AG09309 (cell line): Measurements from ENCODE around the gene KCNJ3.
"Not testable (repeated sequence)": the region's sequence is repeated elsewhere in the genome, so short reads cannot be mapped to it uniquely, and the experiment has no call there.

ENCODE experiments used
- DNase-seq: peaks from one replicate; pipeline ENCODE4 v3.0.0-alpha.2; 2010; ENCODE audit warnings: low read depth
- H3K4me3 ChIP-seq: 2 replicates; pipeline ENCODE4 v1.5.1; 2011; ENCODE audit warnings: mild to moderate bottlenecking, low read depth, low read length, moderate library complexity; ENCODE audit not compliant: control insufficient read depth
- TF ChIP-seq, protein P1 (sequence below): IDR thresholded peaks from 2 replicates; pipeline ENCODE4 v1.5.1; 2011; ENCODE audit warnings: mild to moderate bottlenecking, low read depth, low read length, inconsistent platforms; ENCODE audit not compliant: insufficient read depth, control insufficient read depth; ENCODE audit errors: missing control alignments

Gene KCNJ3

DNA sequence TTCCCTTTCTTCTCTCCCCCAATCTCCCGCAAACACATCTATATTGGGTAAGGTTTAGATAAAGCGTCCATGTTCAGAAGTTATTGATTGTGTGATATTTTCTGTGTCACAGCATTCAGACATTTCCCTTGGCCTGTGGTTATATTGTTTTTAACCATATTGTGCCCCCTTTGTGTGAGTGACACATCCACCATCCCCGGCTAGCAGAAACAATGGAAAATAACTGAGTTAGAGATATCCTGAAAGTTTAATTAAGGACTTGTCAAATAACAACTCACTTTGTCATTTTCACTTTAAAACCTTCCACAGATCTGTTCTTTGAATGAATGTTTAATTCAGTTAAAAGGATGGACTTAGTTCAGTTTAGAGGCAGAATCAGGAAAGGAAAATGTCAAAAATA, 151.0 kb downstream of the KCNJ3 start:
- no peak for DNase-seq
- TF ChIP-seq, protein P1, sequence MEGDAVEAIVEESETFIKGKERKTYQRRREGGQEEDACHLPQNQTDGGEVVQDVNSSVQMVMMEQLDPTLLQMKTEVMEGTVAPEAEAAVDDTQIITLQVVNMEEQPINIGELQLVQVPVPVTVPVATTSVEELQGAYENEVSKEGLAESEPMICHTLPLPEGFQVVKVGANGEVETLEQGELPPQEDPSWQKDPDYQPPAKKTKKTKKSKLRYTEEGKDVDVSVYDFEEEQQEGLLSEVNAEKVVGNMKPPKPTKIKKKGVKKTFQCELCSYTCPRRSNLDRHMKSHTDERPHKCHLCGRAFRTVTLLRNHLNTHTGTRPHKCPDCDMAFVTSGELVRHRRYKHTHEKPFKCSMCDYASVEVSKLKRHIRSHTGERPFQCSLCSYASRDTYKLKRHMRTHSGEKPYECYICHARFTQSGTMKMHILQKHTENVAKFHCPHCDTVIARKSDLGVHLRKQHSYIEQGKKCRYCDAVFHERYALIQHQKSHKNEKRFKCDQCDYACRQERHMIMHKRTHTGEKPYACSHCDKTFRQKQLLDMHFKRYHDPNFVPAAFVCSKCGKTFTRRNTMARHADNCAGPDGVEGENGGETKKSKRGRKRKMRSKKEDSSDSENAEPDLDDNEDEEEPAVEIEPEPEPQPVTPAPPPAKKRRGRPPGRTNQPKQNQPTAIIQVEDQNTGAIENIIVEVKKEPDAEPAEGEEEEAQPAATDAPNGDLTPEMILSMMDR: no peak
- H3K4me3 ChIP-seq: no peak overlapping the region

DNA sequence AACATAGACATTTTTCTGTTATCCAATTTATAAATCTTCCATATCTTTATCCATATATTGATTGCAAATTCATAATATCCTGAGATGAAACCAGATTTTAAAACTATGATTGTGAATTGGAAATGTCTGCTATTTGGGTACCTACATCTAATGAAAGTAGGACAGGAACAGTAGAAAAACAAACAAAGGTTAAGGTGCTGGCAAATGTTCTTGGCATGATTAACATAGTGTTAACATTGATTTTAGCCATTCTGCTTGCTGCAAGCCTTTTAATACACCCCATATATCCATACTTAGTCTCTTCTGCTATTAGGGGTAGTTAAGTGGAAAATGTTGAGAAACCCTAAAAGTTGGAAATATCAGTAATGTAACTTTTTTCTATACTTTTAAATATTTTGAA, 152.0 kb downstream of the KCNJ3 start:
- TF ChIP-seq, protein P1: no peak
- H3K4me3 ChIP-seq: no peak overlapping the region
- DNase-seq: no peak

DNA sequence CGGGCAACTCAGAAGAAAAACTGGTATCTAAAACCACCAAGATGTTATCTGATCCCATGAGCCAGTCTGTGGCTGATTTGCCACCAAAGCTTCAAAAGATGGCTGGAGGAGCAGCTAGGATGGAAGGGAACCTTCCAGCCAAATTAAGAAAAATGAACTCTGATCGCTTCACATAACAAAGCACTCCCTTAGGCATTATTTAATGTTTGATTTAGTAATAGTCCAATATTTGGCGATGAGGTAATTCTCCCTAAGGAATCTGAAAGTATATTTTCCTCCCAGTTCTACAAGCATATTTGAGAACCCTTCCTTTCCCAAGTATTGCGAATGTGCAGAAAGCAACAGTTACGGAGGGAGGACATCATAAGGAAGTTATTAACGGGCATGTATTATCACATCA, 156.6 kb downstream of the KCNJ3 start:
- DNase-seq: no peak
- TF ChIP-seq, protein P1: no peak
- no peak overlapping the region for H3K4me3 ChIP-seq

DNA sequence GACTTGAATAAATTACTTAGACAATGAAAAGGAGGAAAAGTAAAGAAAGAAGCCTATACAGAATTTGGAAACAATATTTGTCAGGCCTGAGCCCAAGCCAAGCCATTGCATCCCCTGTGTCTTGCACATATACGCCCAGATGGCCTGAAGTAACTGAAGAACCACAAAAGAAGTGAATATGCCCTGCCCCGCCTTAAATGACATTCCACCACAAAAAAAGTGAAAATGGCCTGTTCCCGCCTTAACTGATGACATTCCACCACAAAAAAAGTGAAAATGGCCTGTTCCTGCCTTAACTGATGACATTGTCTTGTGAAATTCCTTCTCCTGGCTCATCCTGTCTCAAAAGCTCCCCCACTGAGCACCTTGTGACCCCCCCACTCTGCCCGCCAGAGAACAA, 168.7 kb downstream of the KCNJ3 start:
- not testable (repeated sequence) for DNase-seq, H3K4me3 ChIP-seq

DNA sequence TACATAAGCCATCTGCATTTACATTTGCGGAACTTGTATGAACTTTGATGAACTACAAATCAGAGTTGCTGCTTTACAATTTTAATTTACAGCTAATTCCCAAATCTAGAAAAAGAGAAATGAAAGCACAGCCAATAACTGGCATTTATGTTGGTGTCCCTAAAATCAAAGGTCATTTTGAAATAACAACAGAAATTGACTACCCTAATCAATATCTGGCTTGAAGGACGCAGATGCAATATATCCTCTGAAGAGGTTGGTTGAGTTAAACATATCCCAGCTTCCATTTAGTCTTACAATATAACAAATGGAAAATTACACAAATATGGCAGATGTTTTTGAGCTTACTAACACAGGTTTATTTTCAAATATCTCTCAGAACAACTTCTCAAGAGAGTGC, 177.5 kb downstream of the KCNJ3 start:
- DNase-seq: no peak
- TF ChIP-seq, protein P1: no peak
- no peak overlapping the region for H3K4me3 ChIP-seq

DNA sequence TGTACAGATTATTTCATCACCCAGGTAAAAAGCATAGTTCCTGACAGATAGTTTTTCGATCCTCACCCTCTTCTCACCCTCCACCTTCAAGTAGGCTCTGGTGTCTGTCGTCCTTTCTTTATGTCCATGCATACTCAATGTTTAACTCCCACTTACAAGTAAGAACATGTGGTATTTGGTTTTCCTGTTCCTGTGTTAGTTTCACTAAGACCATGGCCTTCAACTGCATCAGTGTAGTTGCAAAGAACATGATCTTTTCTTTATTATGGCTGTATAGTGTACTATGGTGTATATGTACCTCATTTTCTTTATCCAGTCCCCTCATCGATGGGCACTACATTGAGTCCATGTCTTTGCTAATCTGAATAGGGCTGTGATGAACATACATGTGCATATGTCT, 184.2 kb downstream of the KCNJ3 start:
- TF ChIP-seq, protein P1: no peak
- DNase-seq: no peak
- H3K4me3 ChIP-seq: no peak overlapping the region

DNA sequence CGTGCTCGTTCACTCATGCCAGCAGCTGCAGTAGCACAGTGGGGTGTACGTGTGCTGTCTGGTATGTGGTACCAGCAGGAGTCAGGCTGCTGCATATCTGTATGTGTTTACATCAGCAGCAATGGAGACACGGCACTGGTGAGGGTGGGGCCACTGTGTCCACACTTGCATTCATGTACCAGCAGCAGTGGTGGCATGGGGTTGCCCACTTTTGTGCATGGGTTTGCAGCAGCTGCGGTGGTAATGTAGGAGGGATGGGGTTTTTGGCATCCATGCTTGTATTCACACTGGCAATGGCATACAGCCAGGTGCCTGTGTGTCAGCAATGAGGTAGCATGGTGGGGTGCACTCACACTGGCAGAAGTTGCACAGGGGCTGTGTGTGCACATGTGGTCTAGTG, 187.8 kb downstream of the KCNJ3 start:
- TF ChIP-seq, protein P1: no peak
- DNase-seq: no peak

DNA sequence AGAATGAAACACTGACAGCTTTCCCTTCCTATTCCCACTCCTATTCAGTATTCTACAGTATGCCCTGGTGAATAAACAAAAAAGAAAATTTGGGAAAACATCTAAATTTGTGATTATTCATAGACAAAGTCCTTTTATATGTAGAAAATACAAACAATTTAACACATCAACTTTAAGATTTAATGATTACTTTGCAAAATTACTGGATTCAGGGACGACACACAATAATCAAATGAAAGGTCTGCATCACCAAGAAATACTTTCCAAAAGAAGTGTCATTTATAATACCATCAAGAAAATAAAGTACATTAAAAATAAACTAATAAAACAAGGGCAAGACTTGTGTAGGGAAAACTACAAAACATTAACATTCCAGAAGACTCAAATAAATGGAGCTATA, 199.8 kb downstream of the KCNJ3 start:
- TF ChIP-seq, protein P1: no peak
- DNase-seq: no peak
- H3K4me3 ChIP-seq: no peak overlapping the region

More for the DNA sequence above, 187.8 kb downstream of the KCNJ3 start:
- no peak overlapping the region for H3K4me3 ChIP-seq
